BJ (cell line): ENCODE results near the gene APBA2. TPM values are rescaled to one million over a fixed set of nuclear protein-coding genes. Genes with fewer than 3 reads are reported as not detected.
"Not testable (repeated sequence)": the region's sequence is repeated elsewhere in the genome, so short reads cannot be mapped to it uniquely, and the experiment has no call there.

Experiments used
- CTCF ChIA-PET: fragments of 350-600 bp; formaldehyde crosslinking; extraction: SDS; loops from one replicate; lab custom pipeline; 2021; ENCODE audit warnings: antibody characterized with exemption, inconsistent platforms; lab: Yijun Ruan, JAX
- POLR2A ChIA-PET: fragments of 300-600 bp; sonication (Branson Sonifier 250); formaldehyde crosslinking; extraction: SDS; loops from one replicate; lab custom pipeline; 2021; ENCODE audit warnings: antibody characterized with exemption; lab: Charles Lee
- DNase-seq: peaks from one replicate; pipeline ENCODE4 v3.0.0-alpha.2; 2011; ENCODE audit warnings: low read depth
- H3K27me3 ChIP-seq: 2 replicates; pipeline ENCODE4 v1.6.0; 2011; ENCODE audit warnings: low read length; ENCODE audit not compliant: control insufficient read depth, insufficient read depth
- H3K36me3 ChIP-seq: 2 replicates; pipeline ENCODE4 v1.5.1; 2011; ENCODE audit warnings: low read length; ENCODE audit not compliant: control insufficient read depth, insufficient read depth
- H3K4me3 ChIP-seq: 2 replicates; pipeline ENCODE4 v1.5.1; 2011; ENCODE audit warnings: low read depth, mild to moderate bottlenecking, control low read depth, low read length
- CTCF ChIP-seq: IDR thresholded peaks from 2 replicates; pipeline ENCODE4 v1.5.1; 2011; ENCODE audit warnings: low read depth, mild to moderate bottlenecking, control low read depth, inconsistent platforms, low read length, moderate library complexity; ENCODE audit not compliant: insufficient read depth
- polyA plus RNA-seq: library from polyadenylated mRNA; depleted of rRNA; stranded (reverse); fragments of >200 nt; gene quantifications from 2 replicates; pipeline ENCODE4 v1.2.3, GENCODE V29; 2011

APBA2 gene
- polyA plus RNA-seq, 1 experiment: 15.1 TPM

- ChIA-PET CTCF (interaction anchor here (1.1 kb wide), 1 partner anchor 202 kb away, joined by 3 read pairs; no protein-coding TSS in a partner anchor), POLR2A (no interaction called here)
- no peaks in the 10 kb centered on the region for H3K36me3 ChIP-seq
- no peak for TF ChIP-seq CTCF
- no peak overlapping the region for H3K4me3 ChIP-seq
- DNase-seq: no peak
- no peaks in the 10 kb centered on the region for H3K27me3 ChIP-seq
These were observed 2.6 kb downstream of the APBA2 start for GRCh38 chr15:28888302-28888894.

GRCh38 chr15:28888900-28889299 lies 3.1 kb downstream of the APBA2 start:
- no peak for DNase-seq
- ChIA-PET CTCF (interaction anchor here (1.1 kb wide), 1 partner anchor 201 kb away, joined by 3 read pairs; no protein-coding TSS in a partner anchor), POLR2A (no interaction called here)
- no peak overlapping the region for H3K4me3 ChIP-seq
- no peaks in the 10 kb centered on the region for H3K36me3 ChIP-seq
- no peaks in the 10 kb centered on the region for H3K27me3 ChIP-seq
- TF ChIP-seq CTCF: no peak

- POLR2A ChIA-PET: no interaction called here
- no peak for DNase-seq
- CTCF ChIA-PET: no interaction called here
- Histone ChIP-seq H3K36me3 (no peaks in the 10 kb centered on the region), H3K4me3 (no peak overlapping the region), H3K27me3 (no peaks in the 10 kb centered on the region)
- no peak for TF ChIP-seq CTCF
These were observed 3.6 kb downstream of the APBA2 start for GRCh38 chr15:28889346-28889745.

GRCh38 chr15:28889871-28890270 lies 4.1 kb downstream of the APBA2 start:
- H3K36me3 ChIP-seq, H3K27me3 ChIP-seq, DNase-seq, POLR2A ChIA-PET, H3K4me3 ChIP-seq: not testable (repeated sequence)
- CTCF ChIA-PET: interaction anchor here (0.8 kb wide), 1 partner anchor 200 kb away, joined by 3 read pairs; no protein-coding TSS in a partner anchor

GRCh38 chr15:28890291-28890690 lies 4.5 kb downstream of the APBA2 start:
- H3K4me3 ChIP-seq, H3K27me3 ChIP-seq, H3K36me3 ChIP-seq, POLR2A ChIA-PET, DNase-seq: not testable (repeated sequence)
- CTCF ChIA-PET: interaction anchor here (0.8 kb wide), 1 partner anchor 199 kb away, joined by 3 read pairs; no protein-coding TSS in a partner anchor

GRCh38 chr15:28890711-28891495 lies 5.1 kb downstream of the APBA2 start:
- Histone ChIP-seq H3K27me3 (no peaks in the 10 kb centered on the region), H3K36me3 (no peaks in the 10 kb centered on the region), H3K4me3 (no peak overlapping the region)
- no peak for DNase-seq
- POLR2A ChIA-PET: no interaction called here
- CTCF ChIA-PET: interaction anchor here (0.8 kb wide), 1 partner anchor 199 kb away, joined by 3 read pairs; no protein-coding TSS in a partner anchor
- no peak for TF ChIP-seq CTCF
